HEK293 (cell line): Measurements from ENCODE around the gene HMG20A.

Experiments used
- CTCF ChIA-PET: fragments of 350-600 bp; formaldehyde crosslinking; extraction: SDS; loops from one replicate; lab custom pipeline; 2021; ENCODE audit warnings: antibody characterized with exemption; lab: Yijun Ruan, JAX
- POLR2A ChIA-PET: fragments of 300-600 bp; formaldehyde crosslinking; extraction: SDS; loops from one replicate; lab custom pipeline; 2020; ENCODE audit warnings: antibody characterized with exemption, inconsistent platforms; lab: Yijun Ruan, JAX
- H3K27ac ChIP-seq: fragments of 200-500 bp; sonication (Bioruptor generic); 2 replicates; pipeline ENCODE4 v1.5.1; 2014; ENCODE audit warnings: low read depth, low read length, control low read depth, inconsistent platforms; ENCODE audit errors: extremely low read depth
- H3K36me3 ChIP-seq, 2 experiments: fragments of 200-500 bp in 1 of 2; sonication (Bioruptor generic) in 1 of 2; 1 replicate in 1 of 2; 2 replicates in 1 of 2; pipeline ENCODE4 v1.5.1; 2014 to 2017; ENCODE audit warnings: inconsistent platforms in 2 of 2, low read length in 2 of 2; ENCODE audit not compliant: control insufficient read depth in 2 of 2, insufficient read depth in 1 of 2
- H3K4me1 ChIP-seq: fragments of 200-500 bp; sonication (Bioruptor generic); 2 replicates; pipeline ENCODE4 v1.5.1; 2014; ENCODE audit warnings: mild to moderate bottlenecking, low read length, inconsistent platforms; ENCODE audit not compliant: control insufficient read depth, insufficient read depth
- H3K4me3 ChIP-seq: 2 replicates; pipeline ENCODE4 v1.5.1; 2011; ENCODE audit warnings: low read depth, mild to moderate bottlenecking, control low read depth, low read length, moderate library complexity
- H3K9me3 ChIP-seq: fragments of 200-500 bp; sonication (Bioruptor generic); 2 replicates; pipeline ENCODE4 v1.5.1; 2014; ENCODE audit warnings: low read depth, low read length, inconsistent platforms; ENCODE audit not compliant: control insufficient read depth, insufficient read depth
- HOXA7 ChIP-seq: sonication (generic); formaldehyde crosslinking; IDR thresholded peaks from 2 replicates; pipeline ENCODE4 v1.8.1; 2022; ENCODE audit warnings: missing genetic modification reagents, borderline replicate concordance
- HOXD13 ChIP-seq: sonication (generic); formaldehyde crosslinking; IDR thresholded peaks from 2 replicates; pipeline ENCODE4 v1.8.0; 2022; ENCODE audit warnings: missing genetic modification reagents, borderline replicate concordance
- KLF16 ChIP-seq: fragments of 450-650 bp; formaldehyde crosslinking; IDR thresholded peaks from 2 replicates; pipeline ENCODE4 v1.5.1; 2017; ENCODE audit warnings: missing biosample characterization, missing genetic modification characterization
- MYNN ChIP-seq: fragments of 450-650 bp; formaldehyde crosslinking; IDR thresholded peaks from 2 replicates; pipeline ENCODE4 v1.5.1; 2016; ENCODE audit warnings: missing biosample characterization, missing genetic modification characterization, borderline replicate concordance
- PBX3 ChIP-seq: sonication (generic); formaldehyde crosslinking; IDR thresholded peaks from 2 replicates; pipeline ENCODE4 v1.8.1; 2022; ENCODE audit warnings: mild to moderate bottlenecking, moderate library complexity, missing genetic modification reagents
- SP3 ChIP-seq: fragments of 450-650 bp; formaldehyde crosslinking; IDR thresholded peaks from 2 replicates; pipeline ENCODE4 v1.5.1; 2016; ENCODE audit warnings: missing biosample characterization, missing genetic modification characterization
- ZBTB21 ChIP-seq: fragments of 450-650 bp; formaldehyde crosslinking; IDR thresholded peaks from 2 replicates; pipeline ENCODE4 v1.5.1; 2017; ENCODE audit warnings: missing biosample characterization, missing genetic modification characterization
- ZFP69B ChIP-seq: fragments of 450-650 bp; formaldehyde crosslinking; IDR thresholded peaks from 2 replicates; pipeline ENCODE4 v1.5.1; 2016; ENCODE audit warnings: missing biosample characterization, missing genetic modification characterization
- ZNF138 ChIP-seq: fragments of 450-650 bp; formaldehyde crosslinking; IDR thresholded peaks from 2 replicates; pipeline ENCODE4 v1.5.1; 2016; ENCODE audit warnings: missing biosample characterization, missing genetic modification characterization, borderline replicate concordance
- ZNF2 ChIP-seq: fragments of 450-650 bp; formaldehyde crosslinking; IDR thresholded peaks from 2 replicates; pipeline ENCODE4 v1.5.1; 2016; ENCODE audit warnings: missing biosample characterization, missing genetic modification characterization
- ZNF23 ChIP-seq: fragments of 450-650 bp; formaldehyde crosslinking; IDR thresholded peaks from 2 replicates; pipeline ENCODE4 v1.5.1; 2016; ENCODE audit warnings: missing biosample characterization, missing genetic modification characterization, borderline replicate concordance
- ZNF280C ChIP-seq: fragments of 450-650 bp; formaldehyde crosslinking; IDR thresholded peaks from 2 replicates; pipeline ENCODE4 v1.5.1; 2016; ENCODE audit warnings: missing biosample characterization, missing genetic modification characterization
- ZNF350 ChIP-seq: fragments of 450-650 bp; formaldehyde crosslinking; IDR thresholded peaks from 2 replicates; pipeline ENCODE4 v1.5.0; 2017; ENCODE audit warnings: missing biosample characterization, mild to moderate bottlenecking, missing genetic modification characterization
- ZNF558 ChIP-seq: fragments of 450-650 bp; formaldehyde crosslinking; IDR thresholded peaks from 2 replicates; pipeline ENCODE4 v1.5.1; 2016; ENCODE audit warnings: missing biosample characterization, missing genetic modification characterization
- ZNF560 ChIP-seq: fragments of 450-650 bp; formaldehyde crosslinking; IDR thresholded peaks from 2 replicates; pipeline ENCODE4 v1.5.1; 2017; ENCODE audit warnings: missing biosample characterization, missing genetic modification characterization, borderline replicate concordance
- ZNF623 ChIP-seq: fragments of 450-650 bp; formaldehyde crosslinking; IDR thresholded peaks from 2 replicates; pipeline ENCODE4 v1.5.1; 2016; ENCODE audit warnings: missing biosample characterization, missing genetic modification characterization
- ZNF660 ChIP-seq: fragments of 450-650 bp; IDR thresholded peaks from 2 replicates; pipeline ENCODE4 v1.5.1; 2018; ENCODE audit warnings: missing biosample characterization, mild to moderate bottlenecking, missing genetic modification characterization
- ZNF704 ChIP-seq: fragments of 450-650 bp; formaldehyde crosslinking; IDR thresholded peaks from 2 replicates; pipeline ENCODE4 v1.5.1; 2016; ENCODE audit warnings: missing biosample characterization, missing genetic modification characterization
- ZNF707 ChIP-seq: fragments of 450-650 bp; formaldehyde crosslinking; IDR thresholded peaks from 2 replicates; pipeline ENCODE4 v1.5.1; 2016; ENCODE audit warnings: missing biosample characterization, missing genetic modification characterization
- ZNF785 ChIP-seq: fragments of 450-650 bp; formaldehyde crosslinking; IDR thresholded peaks from 2 replicates; pipeline ENCODE4 v1.5.1; 2016; ENCODE audit warnings: missing biosample characterization, missing genetic modification characterization
- ZNF791 ChIP-seq: fragments of 450-650 bp; formaldehyde crosslinking; IDR thresholded peaks from 2 replicates; pipeline ENCODE4 v1.5.1; 2016; ENCODE audit warnings: missing biosample characterization, missing genetic modification characterization
- ZNF843 ChIP-seq: fragments of 450-650 bp; formaldehyde crosslinking; IDR thresholded peaks from 2 replicates; pipeline ENCODE4 v1.5.1; 2016; ENCODE audit warnings: missing biosample characterization, missing genetic modification characterization
- TF ChIP-seq, protein P1 (sequence below): fragments of 450-650 bp; formaldehyde crosslinking; IDR thresholded peaks from 2 replicates; pipeline ENCODE4 v1.5.1; 2016; ENCODE audit warnings: missing biosample characterization, missing genetic modification characterization

The HMG20A gene

DNA sequence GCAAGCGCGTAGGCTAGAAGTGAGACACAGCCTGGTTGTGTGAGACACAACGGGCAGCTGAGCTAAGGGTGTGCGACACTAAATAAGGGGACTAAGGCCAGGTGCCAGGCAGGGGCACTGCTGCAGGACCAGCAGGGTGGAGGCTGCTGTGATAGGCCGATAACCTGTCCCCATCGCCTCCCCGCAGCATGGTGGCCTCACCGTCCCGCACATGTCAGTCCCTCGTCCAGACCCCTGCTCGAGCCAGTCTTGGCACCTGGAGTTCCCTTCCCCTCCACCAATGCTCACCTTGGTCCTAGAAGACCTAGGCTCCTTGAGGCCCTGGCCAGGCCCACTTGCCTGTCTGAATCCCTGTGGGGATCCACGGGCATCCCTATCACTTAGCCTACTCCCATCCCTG, 96.1 kb downstream of the HMG20A start:
- Histone ChIP-seq H3K4me1 (no peaks in the 10 kb centered on the region), H3K4me3 (no peak overlapping the region), H3K9me3 (no peaks in the 10 kb centered on the region), H3K27ac (no peak overlapping the region)
- CTCF ChIA-PET = interaction anchor here (0.6 kb wide), 2 partner anchors 283 to 400 kb away, joined by 3 read pairs; no protein-coding TSS in a partner anchor
- POLR2A ChIA-PET = no interaction called here
- TF ChIP-seq, protein P1, sequence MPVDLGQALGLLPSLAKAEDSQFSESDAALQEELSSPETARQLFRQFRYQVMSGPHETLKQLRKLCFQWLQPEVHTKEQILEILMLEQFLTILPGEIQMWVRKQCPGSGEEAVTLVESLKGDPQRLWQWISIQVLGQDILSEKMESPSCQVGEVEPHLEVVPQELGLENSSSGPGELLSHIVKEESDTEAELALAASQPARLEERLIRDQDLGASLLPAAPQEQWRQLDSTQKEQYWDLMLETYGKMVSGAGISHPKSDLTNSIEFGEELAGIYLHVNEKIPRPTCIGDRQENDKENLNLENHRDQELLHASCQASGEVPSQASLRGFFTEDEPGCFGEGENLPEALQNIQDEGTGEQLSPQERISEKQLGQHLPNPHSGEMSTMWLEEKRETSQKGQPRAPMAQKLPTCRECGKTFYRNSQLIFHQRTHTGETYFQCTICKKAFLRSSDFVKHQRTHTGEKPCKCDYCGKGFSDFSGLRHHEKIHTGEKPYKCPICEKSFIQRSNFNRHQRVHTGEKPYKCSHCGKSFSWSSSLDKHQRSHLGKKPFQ (tag by site-specific recombination) = no peak
- TF ChIP-seq HOXA7 (CRISPR knock-in tag) (no peak), HOXD13 (CRISPR knock-in tag) (no peak), ZNF704 (tag by site-specific recombination) (no peak), PBX3 (CRISPR knock-in tag) (no peak), MYNN (no peak), ZNF280C (tag by site-specific recombination) (no peak), ZNF350 (tag by site-specific recombination) (no peak), KLF16 (no peak), ZNF2 (tag by site-specific recombination) (no peak), ZNF785 (no peak), ZNF138 (tag by site-specific recombination) (no peak), ZNF560 (tag by site-specific recombination) (no peak), ZBTB21 (tag by site-specific recombination) (no peak), ZFP69B (tag by site-specific recombination) (no peak), ZNF23 (tag by site-specific recombination) (no peak)
- TF ChIP-seq, all 188 proteins: peak for 0
- no peaks in the 10 kb centered on the region for H3K36me3 ChIP-seq

GRCh38 chr15:77517579-77517978, 96.9 kb downstream of the HMG20A start:
- Histone ChIP-seq H3K27ac (no peak overlapping the region), H3K36me3 (no peaks in the 10 kb centered on the region), H3K4me1 (no peaks in the 10 kb centered on the region), H3K4me3 (no peak overlapping the region), H3K9me3 (no peaks in the 10 kb centered on the region)
- ChIA-PET POLR2A (no interaction called here), CTCF (no interaction called here)
- TF ChIP-seq ZNF843 (tag by site-specific recombination) = no peak
- TF ChIP-seq ZNF660 (tag by site-specific recombination) = no peak
- no peak for TF ChIP-seq ZNF707 (tag by site-specific recombination)
- TF ChIP-seq ZNF791 = no peak
- TF ChIP-seq ZNF558 = no peak
- TF ChIP-seq SP3 (tag by site-specific recombination) = no peak
- TF ChIP-seq ZNF623 (tag by site-specific recombination) = no peak
